SJSA1 (cell line): ENCODE results near the gene MUC5B. TPM values are rescaled to one million over a fixed set of nuclear protein-coding genes. Genes with fewer than 3 reads are reported as not detected.
"Not testable (repeated sequence)": the region's sequence is repeated elsewhere in the genome, so short reads cannot be mapped to it uniquely, and the experiment has no call there.

Source experiments
- DNase-seq, 2 experiments: peaks; one replicate each; pipeline ENCODE4 v3.0.0-alpha.2; 2015 to 2020; ENCODE audit warnings: low spot score in 2 of 2, low read depth in 1 of 2
- H3K27ac ChIP-seq: fragments of 250-450 bp; sonication (Bioruptor Pico); 2 replicates; pipeline ENCODE4 v1.5.1; 2020; ENCODE audit warnings: mild to moderate bottlenecking, moderate library complexity
- H3K27me3 ChIP-seq: fragments of 250-450 bp; sonication (Bioruptor Pico); replicated peaks from 2 replicates; pipeline ENCODE4 v1.5.1; 2020; ENCODE audit warnings: mild to moderate bottlenecking, moderate library complexity
- H3K36me3 ChIP-seq: fragments of 250-450 bp; sonication (Bioruptor Pico); 2 replicates; pipeline ENCODE4 v1.5.1; 2020; ENCODE audit warnings: mild to moderate bottlenecking
- H3K4me1 ChIP-seq: fragments of 250-450 bp; sonication (Bioruptor Pico); replicated peaks from 2 replicates; pipeline ENCODE4 v1.6.1; 2021; ENCODE audit warnings: mild to moderate bottlenecking
- H3K4me3 ChIP-seq: fragments of 250-450 bp; sonication (Bioruptor Pico); 2 replicates; pipeline ENCODE4 v1.5.1; 2020; ENCODE audit warnings: mild to moderate bottlenecking
- H3K9me3 ChIP-seq: fragments of 250-450 bp; sonication (Bioruptor Pico); replicated peaks from 2 replicates; pipeline ENCODE4 v1.5.1; 2020; ENCODE audit warnings: mild to moderate bottlenecking
- total RNA-seq: library from RNA; depleted of rRNA; stranded (reverse); fragments of >200 nt; shearing (Covaris generic); gene quantifications from 2 replicates; pipeline ENCODE4 v1.2.3, GENCODE V29; 2014

MUC5B gene
- total RNA-seq, 1 experiment from 2014 or later, result not detected

GRCh38 chr11:1180171-1180570 is 42.7 kb upstream of the MUC5B start:
- H3K9me3 ChIP-seq, result no peaks in the 10 kb centered on the region
- no peak overlapping the region for H3K27ac ChIP-seq
- no peak for DNase-seq
- no peaks in the 10 kb centered on the region for H3K27me3 ChIP-seq
- H3K4me3 ChIP-seq, result no peak overlapping the region
- no peaks in the 10 kb centered on the region for H3K36me3 ChIP-seq
- no peaks in the 10 kb centered on the region for H3K4me1 ChIP-seq

DNA sequence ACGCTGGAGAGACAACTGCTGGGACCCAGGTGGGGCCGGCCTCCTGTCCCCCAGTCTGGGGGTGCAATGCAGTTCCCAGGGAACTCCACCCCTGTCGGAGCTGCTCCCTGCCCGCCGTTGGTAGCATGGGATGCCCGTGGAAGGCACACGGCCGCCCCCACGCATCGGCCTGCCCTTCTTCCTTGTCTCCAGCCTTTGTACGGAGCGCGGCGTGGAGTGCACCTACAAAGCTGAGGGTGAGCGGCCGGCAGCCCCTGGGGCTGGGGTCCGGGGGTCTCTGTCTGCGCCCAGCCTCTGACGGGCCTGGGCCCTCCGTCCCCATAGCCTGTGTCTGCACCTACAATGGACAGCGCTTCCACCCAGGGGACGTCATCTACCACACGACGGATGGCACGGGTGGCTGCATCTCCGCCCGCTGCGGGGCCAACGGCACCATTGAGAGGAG is 41.9 kb upstream of the MUC5B start:
- Histone ChIP-seq H3K4me1 (no peaks in the 10 kb centered on the region), H3K9me3 (no peaks in the 10 kb centered on the region)

GRCh38 chr11:1181420-1181819 is 41.4 kb upstream of the MUC5B start:
- H3K27ac ChIP-seq, result no peak overlapping the region
- H3K9me3 ChIP-seq, result no peaks in the 10 kb centered on the region
- no peaks in the 10 kb centered on the region for H3K36me3 ChIP-seq
- DNase-seq, result no peak
- no peaks in the 10 kb centered on the region for H3K27me3 ChIP-seq
- H3K4me1 ChIP-seq, result no peaks in the 10 kb centered on the region
- no peak overlapping the region for H3K4me3 ChIP-seq

More for the DNA sequence above, 41.9 kb upstream of the MUC5B start:
- no peak overlapping the region for H3K27ac ChIP-seq
- no peak for DNase-seq
- no peak overlapping the region for H3K4me3 ChIP-seq
- H3K36me3 ChIP-seq, result no peaks in the 10 kb centered on the region
- H3K27me3 ChIP-seq, result no peaks in the 10 kb centered on the region

- no peaks in the 10 kb centered on the region for H3K36me3 ChIP-seq
- H3K27me3 ChIP-seq, result no peaks in the 10 kb centered on the region
- DNase-seq, result no peak
- no peaks in the 10 kb centered on the region for H3K9me3 ChIP-seq
- H3K27ac ChIP-seq, result no peak overlapping the region
- H3K4me3 ChIP-seq, result no peak overlapping the region
- no peaks in the 10 kb centered on the region for H3K4me1 ChIP-seq
These were observed 40.9 kb upstream of the MUC5B start for GRCh38 chr11:1181853-1182535.

- DNase-seq, H3K4me1 ChIP-seq, H3K9me3 ChIP-seq, H3K27me3 ChIP-seq, H3K4me3 ChIP-seq, H3K27ac ChIP-seq, H3K36me3 ChIP-seq: not testable (repeated sequence)
These were observed 38.7 kb upstream of the MUC5B start for GRCh38 chr11:1184139-1184538.

DNA sequence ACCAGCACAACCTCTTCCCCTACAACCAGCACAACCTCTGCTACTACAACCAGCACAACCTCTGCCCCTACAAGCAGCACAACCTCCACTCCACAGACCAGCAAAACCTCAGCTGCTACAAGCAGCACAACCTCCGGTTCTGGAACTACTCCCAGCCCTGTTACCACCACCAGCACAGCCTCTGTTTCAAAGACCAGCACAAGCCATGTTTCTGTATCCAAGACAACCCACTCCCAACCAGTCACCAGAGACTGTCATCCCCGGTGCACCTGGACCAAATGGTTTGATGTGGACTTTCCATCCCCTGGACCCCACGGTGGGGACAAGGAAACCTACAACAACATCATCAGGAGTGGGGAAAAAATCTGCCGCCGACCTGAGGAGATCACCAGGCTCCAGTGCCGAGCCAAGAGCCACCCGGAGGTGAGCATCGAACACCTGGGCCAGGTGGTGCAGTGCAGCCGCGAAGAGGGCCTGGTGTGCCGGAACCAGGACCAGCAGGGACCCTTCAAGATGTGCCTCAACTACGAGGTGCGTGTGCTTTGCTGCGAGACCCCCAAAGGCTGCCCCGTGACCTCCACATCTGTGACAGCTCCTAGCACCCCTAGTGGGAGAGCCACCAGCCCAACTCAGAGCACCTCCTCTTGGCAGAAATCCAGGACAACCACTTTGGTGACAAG is 34.3 kb upstream of the MUC5B start:
- not testable (repeated sequence) for H3K4me3 ChIP-seq, H3K9me3 ChIP-seq, DNase-seq, H3K4me1 ChIP-seq, H3K27me3 ChIP-seq, H3K36me3 ChIP-seq, H3K27ac ChIP-seq

GRCh38 chr11:1189816-1190215 is 33.0 kb upstream of the MUC5B start:
- H3K4me3 ChIP-seq, H3K27ac ChIP-seq, H3K4me1 ChIP-seq, H3K36me3 ChIP-seq, DNase-seq, H3K9me3 ChIP-seq, H3K27me3 ChIP-seq: not testable (repeated sequence)

- not testable (repeated sequence) for H3K9me3 ChIP-seq, H3K4me1 ChIP-seq, H3K27ac ChIP-seq, H3K27me3 ChIP-seq, H3K36me3 ChIP-seq, H3K4me3 ChIP-seq
- DNase-seq, result peak in 1 of 2 experiments; percentile 13
These were observed 30.9 kb upstream of the MUC5B start for GRCh38 chr11:1191786-1192470.

- no peaks in the 10 kb centered on the region for H3K4me1 ChIP-seq
- peak in 1 of 2 experiments; percentile 13 for DNase-seq
- H3K9me3 ChIP-seq, result no peaks in the 10 kb centered on the region
- no peak overlapping the region for H3K27ac ChIP-seq
- H3K36me3 ChIP-seq, result no peaks in the 10 kb centered on the region
- H3K27me3 ChIP-seq, result no peaks in the 10 kb centered on the region
- H3K4me3 ChIP-seq, result no peak overlapping the region
These were observed 30.0 kb upstream of the MUC5B start for GRCh38 chr11:1192741-1193325.

- H3K36me3 ChIP-seq, result no peaks in the 10 kb centered on the region
- no peak overlapping the region for H3K4me3 ChIP-seq
- no peaks in the 10 kb centered on the region for H3K9me3 ChIP-seq
- no peaks in the 10 kb centered on the region for H3K4me1 ChIP-seq
- peak in 1 of 2 experiments; percentile 22 for DNase-seq
- no peak overlapping the region for H3K27ac ChIP-seq
- H3K27me3 ChIP-seq, result no peaks in the 10 kb centered on the region
These were observed 29.3 kb upstream of the MUC5B start for GRCh38 chr11:1193326-1194230.

DNA sequence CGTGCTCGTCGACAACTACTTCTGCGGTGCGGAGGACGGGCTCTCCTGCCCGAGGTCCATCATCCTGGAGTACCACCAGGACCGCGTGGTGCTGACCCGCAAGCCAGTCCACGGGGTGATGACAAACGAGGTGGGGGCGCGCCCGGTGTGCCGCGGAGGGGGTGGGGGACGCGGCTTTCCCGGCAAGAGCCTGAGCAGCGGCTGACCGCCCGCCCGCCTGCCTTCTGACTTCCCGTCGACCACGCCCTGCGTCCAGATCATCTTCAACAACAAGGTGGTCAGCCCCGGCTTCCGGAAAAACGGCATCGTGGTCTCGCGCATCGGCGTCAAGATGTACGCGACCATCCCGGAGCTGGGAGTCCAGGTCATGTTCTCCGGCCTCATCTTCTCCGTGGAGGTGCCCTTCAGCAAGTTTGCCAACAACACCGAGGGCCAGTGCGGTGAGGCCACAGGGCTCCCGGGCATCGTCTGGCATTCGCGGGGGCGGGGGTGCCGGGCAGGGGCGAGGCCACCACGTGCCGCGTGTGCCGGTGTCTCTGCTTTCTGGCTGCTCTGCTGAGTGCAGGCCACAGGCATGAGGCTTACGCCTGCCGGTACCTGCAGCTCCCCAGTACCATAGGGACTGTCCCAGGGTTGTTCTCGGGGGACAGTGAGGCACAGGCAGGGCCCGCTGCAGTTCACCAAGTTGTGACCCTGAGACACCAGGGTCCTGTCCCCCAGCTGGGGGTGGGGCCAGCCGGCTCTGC is 28.5 kb upstream of the MUC5B start:
- no peak overlapping the region for H3K4me3 ChIP-seq
- H3K36me3 ChIP-seq, result no peaks in the 10 kb centered on the region
- DNase-seq, result no peak
- H3K4me1 ChIP-seq, result no peaks in the 10 kb centered on the region
- no peaks in the 10 kb centered on the region for H3K9me3 ChIP-seq
- no peak overlapping the region for H3K27ac ChIP-seq
- no peaks in the 10 kb centered on the region for H3K27me3 ChIP-seq

GRCh38 chr11:1194977-1195681 is 27.7 kb upstream of the MUC5B start:
- Histone ChIP-seq H3K4me1 (no peaks in the 10 kb centered on the region), H3K27me3 (no peaks in the 10 kb centered on the region)

More at GRCh38 chr11:1194977-1195681, 27.7 kb upstream of the MUC5B start:
- Histone ChIP-seq H3K36me3 (no peaks in the 10 kb centered on the region), H3K4me3 (no peak overlapping the region), H3K27ac (no peak overlapping the region), H3K9me3 (no peaks in the 10 kb centered on the region)
- DNase-seq, result peak in 1 of 2 experiments; percentile 30
